PFSK-1 (cell line): ENCODE results near the gene RFX3.
A peak's percentile ranks its signal among the peaks of the same experiment; 100 is the strongest.

Experiments
- POLR2AphosphoS5 ChIP-seq: IDR thresholded peaks from 2 replicates; pipeline ENCODE4 v1.6.1; 2012; ENCODE audit warnings: low read depth, mild to moderate bottlenecking, control low read depth, low read length, moderate library complexity
- TF ChIP-seq, protein P1 (sequence below), 2 experiments: IDR thresholded peaks; 2 replicates each; pipeline versions ENCODE4 v1.6.1 to v1.8.0; 2011 to 2012; ENCODE audit warnings: low read depth in 2 of 2, low read length in 2 of 2, control low read depth in 1 of 2, inconsistent platforms in 1 of 2, mild to moderate bottlenecking in 1 of 2, moderate library complexity in 1 of 2; ENCODE audit not compliant: insufficient read depth in 1 of 2

DNA sequence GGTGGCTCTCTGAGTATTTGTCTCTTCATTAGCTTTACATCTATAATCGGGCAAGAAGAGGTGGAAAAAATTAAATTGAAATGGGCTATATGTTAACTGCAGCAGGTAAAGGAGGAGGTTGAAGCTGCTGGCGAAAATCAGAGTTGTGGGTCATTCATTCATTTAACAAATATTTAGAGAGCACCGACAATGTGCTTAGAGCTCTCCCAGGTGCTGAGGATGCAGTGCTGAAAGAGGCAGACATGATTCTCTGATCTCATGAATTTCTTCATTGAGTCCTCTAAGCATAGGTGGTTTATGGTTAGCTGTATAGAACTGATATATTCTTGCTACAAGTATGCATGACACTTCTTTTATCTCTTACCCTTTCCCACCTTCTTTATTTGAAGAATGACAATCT is 243.4 kb downstream of the RFX3 start:
- TF ChIP-seq POLR2AphosphoS5, result no peak
- TF ChIP-seq, protein P1, sequence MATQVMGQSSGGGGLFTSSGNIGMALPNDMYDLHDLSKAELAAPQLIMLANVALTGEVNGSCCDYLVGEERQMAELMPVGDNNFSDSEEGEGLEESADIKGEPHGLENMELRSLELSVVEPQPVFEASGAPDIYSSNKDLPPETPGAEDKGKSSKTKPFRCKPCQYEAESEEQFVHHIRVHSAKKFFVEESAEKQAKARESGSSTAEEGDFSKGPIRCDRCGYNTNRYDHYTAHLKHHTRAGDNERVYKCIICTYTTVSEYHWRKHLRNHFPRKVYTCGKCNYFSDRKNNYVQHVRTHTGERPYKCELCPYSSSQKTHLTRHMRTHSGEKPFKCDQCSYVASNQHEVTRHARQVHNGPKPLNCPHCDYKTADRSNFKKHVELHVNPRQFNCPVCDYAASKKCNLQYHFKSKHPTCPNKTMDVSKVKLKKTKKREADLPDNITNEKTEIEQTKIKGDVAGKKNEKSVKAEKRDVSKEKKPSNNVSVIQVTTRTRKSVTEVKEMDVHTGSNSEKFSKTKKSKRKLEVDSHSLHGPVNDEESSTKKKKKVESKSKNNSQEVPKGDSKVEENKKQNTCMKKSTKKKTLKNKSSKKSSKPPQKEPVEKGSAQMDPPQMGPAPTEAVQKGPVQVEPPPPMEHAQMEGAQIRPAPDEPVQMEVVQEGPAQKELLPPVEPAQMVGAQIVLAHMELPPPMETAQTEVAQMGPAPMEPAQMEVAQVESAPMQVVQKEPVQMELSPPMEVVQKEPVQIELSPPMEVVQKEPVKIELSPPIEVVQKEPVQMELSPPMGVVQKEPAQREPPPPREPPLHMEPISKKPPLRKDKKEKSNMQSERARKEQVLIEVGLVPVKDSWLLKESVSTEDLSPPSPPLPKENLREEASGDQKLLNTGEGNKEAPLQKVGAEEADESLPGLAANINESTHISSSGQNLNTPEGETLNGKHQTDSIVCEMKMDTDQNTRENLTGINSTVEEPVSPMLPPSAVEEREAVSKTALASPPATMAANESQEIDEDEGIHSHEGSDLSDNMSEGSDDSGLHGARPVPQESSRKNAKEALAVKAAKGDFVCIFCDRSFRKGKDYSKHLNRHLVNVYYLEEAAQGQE (IDR thresholded peaks at IDR 0.05; ENCODE audit: insufficient read depth in 1 of 2, low read depth in 2 of 2, low read length in 2 of 2), result 0 out of 4 replicates have a peak, but pooled peaks of 1 of the 2 experiments have one; percentile 35
